Liver (tissue), 3 donors: ENCODE data around the gene ERBB4.

ENCODE experiments used
- ATF3 ChIP-seq: IDR thresholded peaks from 2 replicates; pipeline ENCODE4 v1.6.1; 2016; ENCODE audit warnings: antibody characterized with exemption
- CTCF ChIP-seq: fragments of 150-350 bp; IDR thresholded peaks from 2 replicates; pipeline ENCODE4 v1.5.1; 2017; ENCODE audit warnings: improper control_type of control experiment, low read depth, low read length; ENCODE audit not compliant: missing input control
- GABPA ChIP-seq, 2 donors: IDR thresholded peaks in 1 of 2; conservative IDR thresholded peaks in 1 of 2; 2 replicates each; pipeline ENCODE4 v1.6.1; 2016; ENCODE audit warnings: antibody characterized with exemption in 2 of 2, mild to moderate bottlenecking in 1 of 2, moderate library complexity in 1 of 2
- MAX ChIP-seq: IDR thresholded peaks from 2 replicates; pipeline ENCODE4 v1.6.1; 2016; ENCODE audit warnings: antibody characterized with exemption
- RAD21 ChIP-seq, 2 donors: IDR thresholded peaks; 2 replicates each; pipeline ENCODE4 v1.6.1; 2016; ENCODE audit warnings: antibody characterized with exemption in 2 of 2, mild to moderate bottlenecking in 2 of 2
- RXRA ChIP-seq, 2 donors: IDR thresholded peaks; 2 replicates each; pipeline ENCODE4 v1.6.1; 2017 to 2018; ENCODE audit warnings: antibody characterized with exemption in 2 of 2, mild to moderate bottlenecking in 1 of 2
- TAF1 ChIP-seq: conservative IDR thresholded peaks from 2 replicates; pipeline ENCODE4 v1.6.1; 2016; ENCODE audit warnings: antibody characterized with exemption, mild to moderate bottlenecking
- YY1 ChIP-seq: IDR thresholded peaks from 2 replicates; pipeline ENCODE4 v1.6.1; 2016; ENCODE audit warnings: antibody characterized with exemption, mild to moderate bottlenecking
- ZBTB33 ChIP-seq: IDR thresholded peaks from 2 replicates; pipeline ENCODE4 v1.6.1; 2016; ENCODE audit warnings: antibody characterized with exemption
- donor health status: healthy.
- donor health status: healthy.

- TF ChIP-seq CTCF, result no peak
- no peak for TF ChIP-seq TAF1
- TF ChIP-seq ZBTB33, result no peak
- TF ChIP-seq YY1, result no peak
- no peak for TF ChIP-seq GABPA (IDR thresholded peaks at IDR 0.05 in 1 of 2, conservative IDR thresholded peaks at IDR 0.05 in 1 of 2)
- no peak for TF ChIP-seq RAD21 (IDR thresholded peaks at IDR 0.05)
- no peak for TF ChIP-seq MAX
- no peak for TF ChIP-seq RXRA (IDR thresholded peaks at IDR 0.05)
- no peak for TF ChIP-seq ATF3
Observed at GRCh38 chr2:211405036-211405435, 1133.6 kb downstream of the ERBB4 start.
